NCI-H2171 (cell line): ENCODE results near the gene RCC1.
"Not testable (repeated sequence)": the region's sequence is repeated elsewhere in the genome, so short reads cannot be mapped to it uniquely, and the experiment has no call there.

ENCODE experiments used
- DNase-seq: peaks from one replicate; lab custom pipeline; 2025; lab: John Stamatoyannopoulos, UW

The RCC1 gene

DNA sequence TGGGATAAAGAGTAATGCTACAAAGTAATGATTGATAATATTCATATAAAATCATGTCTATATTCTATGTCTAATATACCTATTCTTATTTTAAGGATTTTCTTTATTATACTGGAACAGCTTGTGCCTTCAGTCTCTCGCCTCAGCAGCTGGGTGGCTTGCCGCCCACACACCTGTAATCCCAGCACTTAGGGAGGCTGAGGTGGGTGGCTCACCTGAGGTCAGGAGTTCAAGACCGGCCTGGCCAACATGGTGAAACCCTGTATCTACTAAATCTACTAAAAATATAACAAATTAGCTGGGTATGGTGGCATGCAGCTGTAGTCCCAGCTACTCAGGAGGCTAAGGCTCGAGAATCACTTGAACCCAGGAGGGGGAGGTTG lies 39.4 kb downstream of the RCC1 start:
- no peak for DNase-seq

- no peak for DNase-seq
Measured at GRCh38 chr1:28548318-28548717, 42.5 kb downstream of the RCC1 start.

DNA sequence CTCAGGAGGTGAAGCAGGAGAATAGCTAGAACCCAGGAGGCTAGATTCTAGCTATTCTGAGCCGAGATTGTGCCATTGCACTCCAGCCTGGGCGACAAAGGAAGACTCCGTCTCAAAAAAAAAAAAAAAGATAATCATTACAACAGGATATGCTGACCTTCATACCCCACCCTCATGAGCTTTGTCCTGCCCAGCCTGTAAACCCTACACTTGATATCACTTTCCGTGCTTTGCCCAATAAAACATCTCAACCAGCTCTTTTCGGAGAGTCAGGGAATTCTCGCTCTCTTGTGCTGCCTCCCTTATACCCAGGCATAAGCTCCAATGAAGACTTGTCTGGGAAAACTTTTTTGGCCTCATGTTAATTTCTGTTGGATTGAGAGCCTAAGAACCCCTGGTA lies 45.5 kb downstream of the RCC1 start:
- no peak for DNase-seq

DNA sequence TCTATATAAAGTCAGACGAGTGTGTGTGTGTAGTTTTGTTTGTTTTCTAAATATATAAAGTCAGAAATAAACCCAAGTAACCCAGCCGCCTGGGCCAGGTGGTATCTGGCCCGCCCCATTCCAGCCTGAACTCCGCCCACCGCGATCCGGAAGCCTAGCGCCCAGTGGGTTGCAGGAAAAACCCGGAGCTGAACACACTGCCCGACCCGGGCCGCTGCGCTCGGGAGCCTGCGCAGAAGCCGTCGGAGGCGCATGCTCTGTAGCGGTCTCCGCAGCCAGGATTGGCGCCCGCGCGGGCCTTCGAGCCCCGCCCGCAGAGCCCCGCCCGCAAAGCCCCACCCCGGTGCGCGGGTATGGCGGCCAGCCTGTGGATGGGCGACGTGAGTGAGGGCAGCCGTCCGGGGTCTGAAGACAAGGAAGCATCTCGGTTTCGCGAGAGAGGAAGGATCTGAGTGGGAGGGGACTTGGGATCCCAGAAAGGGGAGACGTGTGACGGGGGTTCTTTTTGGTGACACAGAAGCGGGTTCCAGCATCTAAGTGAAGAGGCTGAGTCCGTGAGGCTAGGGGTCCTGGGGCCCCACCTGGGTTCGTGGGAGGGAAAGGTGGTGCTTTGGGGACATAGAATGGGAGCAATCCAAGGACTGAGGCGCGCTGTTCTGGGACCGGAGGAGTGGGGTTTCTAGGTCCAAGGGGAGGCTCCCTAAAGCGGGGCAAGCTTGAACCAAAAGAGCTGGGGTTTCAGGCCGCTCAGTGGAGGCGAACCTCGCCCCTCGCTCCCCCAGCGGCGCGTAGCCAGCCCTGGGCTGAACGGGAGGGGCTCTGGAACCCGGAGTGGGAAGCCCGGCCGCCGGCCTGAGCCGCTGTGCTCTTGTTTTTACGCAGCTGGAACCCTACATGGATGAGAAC lies 47.2 kb downstream of the RCC1 start, which contains the start of gene TRNAU1AP:
Gene TRNAU1AP, plus strand, starts transcription at position 328 of the 906 bp plus-strand sequence. Its CDS starts 26 bp downstream, at position 354.
- peak; percentile 92 for DNase-seq

DNA sequence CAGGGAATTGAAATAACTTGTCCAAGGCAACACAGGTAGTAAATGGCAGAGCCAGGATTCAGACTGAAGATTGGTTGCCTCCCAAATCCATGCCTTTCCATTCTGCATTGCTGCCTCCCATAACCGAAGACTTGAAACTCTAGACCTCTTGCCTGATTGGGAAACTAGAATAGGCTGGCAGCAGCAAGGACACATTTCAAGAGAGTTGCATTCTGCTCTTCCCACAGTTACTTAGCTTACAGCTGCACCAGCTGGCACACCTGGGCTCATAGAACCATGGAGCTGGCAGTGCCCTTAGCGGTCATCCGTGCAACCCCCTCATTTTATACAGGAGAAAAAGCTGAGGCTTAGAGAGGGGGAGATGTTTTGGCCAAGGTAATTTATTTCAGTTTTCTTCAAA lies 55.0 kb downstream of the RCC1 start:
- DNase-seq = no peak

DNA sequence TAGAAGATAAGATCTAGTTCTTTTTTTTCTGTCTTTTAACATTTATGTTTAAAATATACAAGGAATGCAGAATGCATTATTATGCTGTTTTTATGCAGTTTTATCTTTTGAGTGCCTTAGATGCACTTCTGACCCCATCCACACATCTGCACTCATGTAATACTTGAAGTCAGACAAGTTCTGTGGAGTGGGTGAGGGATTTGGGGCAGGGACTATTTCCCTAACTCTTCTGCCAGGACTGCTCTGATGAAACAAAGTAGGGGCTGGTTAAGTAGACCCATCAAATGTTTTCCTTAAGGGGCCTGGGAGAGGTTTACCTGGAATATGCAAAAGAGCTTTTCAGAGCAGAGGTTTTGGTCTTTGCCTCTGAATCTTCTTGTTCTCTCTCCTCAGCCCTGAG lies 58.5 kb downstream of the RCC1 start:
- no peak for DNase-seq

DNA sequence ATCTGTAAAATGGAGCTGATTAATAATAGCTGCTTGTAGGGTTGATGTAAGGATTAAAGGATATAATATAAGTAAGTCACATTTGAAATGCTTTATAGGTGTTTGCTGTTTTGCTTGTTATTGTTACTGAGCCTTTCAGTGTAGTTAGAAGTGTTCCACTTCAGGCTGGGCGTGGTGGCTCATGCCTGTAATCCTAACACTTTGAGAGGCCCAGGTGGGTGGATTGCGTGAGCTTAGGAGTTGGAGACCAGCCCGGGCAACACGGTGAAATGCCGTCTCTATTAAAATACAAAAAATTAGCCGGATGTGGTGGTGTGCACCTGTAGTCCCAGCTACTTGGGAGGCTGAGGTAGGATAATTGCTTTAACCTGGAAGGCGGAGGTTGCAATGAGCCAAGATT lies 59.2 kb downstream of the RCC1 start:
- DNase-seq = no peak

DNA sequence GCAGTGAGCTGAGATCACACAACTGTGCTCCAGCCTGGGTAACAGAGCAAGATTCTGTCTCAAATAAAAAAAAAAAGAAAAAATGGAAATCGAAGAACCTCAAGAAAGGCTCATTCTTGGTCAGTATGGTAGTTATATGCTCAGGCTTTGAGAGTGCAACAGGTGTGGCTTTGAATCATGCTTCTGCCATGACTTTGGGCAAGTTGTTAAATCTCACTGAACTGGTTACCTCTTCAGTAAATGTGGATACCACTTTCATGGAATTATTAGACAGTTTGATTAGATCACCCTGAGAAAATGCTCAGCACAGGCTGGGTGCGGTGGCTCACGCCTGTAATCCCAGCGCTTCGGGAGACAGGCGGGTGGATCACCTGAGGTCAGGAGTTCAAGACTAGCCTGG lies 59.9 kb downstream of the RCC1 start:
- no peak for DNase-seq

DNA sequence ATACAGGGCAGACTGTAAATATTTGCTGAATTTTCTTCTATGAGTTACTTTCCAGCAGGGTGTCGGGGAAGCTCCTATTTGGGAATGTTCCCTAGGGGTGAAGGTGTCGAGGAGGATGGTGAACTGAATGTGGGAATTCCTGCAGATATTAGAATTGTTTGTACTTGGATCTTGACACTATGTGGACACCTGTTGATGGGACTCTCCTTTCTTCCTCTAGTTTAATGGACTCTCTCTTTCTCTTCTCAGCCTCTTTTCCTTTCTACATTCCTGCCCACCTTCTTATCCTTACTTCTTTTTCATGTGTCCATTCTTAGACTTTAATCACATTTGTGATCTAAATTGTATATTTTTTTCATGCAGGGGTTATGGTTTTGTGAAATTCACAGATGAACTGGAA lies 61.1 kb downstream of the RCC1 start:
- no peak for DNase-seq

- no peak for DNase-seq
Measured at GRCh38 chr1:28571911-28572310, 66.1 kb downstream of the RCC1 start.

DNA sequence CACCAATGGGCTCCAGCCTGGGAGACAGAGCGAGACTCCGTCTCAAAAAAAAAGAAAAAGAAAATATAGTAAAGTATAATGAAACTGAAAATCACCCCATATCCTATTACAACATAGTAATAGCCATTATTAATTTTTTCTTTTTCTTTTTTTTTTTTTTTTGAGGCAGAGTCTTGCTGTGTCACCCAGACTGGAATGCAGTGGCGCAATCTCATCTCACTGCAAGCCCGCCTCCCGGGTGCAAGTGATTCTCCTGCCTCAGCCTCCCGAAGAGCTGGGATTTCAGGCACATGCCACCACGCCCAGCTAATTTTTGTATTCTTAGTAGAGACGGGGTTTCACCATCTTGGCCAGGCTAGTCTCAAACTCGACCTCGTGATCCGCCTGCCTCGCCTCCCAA lies 67.0 kb downstream of the RCC1 start:
- not testable (repeated sequence) for DNase-seq

DNA sequence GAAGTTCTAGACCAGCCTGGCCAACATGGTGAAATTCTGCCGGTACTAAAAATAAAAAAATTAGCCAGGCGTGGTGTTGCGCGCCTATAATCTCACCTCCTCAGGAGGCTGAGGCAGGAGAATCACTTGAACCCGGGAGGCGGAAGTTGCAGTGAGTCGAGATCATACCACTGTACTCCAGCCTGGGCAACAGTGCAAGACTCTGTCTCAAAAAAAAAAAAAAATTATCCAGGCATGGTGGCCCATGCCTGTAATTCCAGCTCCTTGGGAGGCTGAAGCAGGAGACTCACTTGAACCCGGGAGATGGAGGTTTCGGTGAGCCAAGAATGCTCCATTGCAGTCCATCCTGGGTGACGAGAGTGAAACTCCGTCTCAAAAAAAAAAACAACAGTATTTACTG lies 67.7 kb downstream of the RCC1 start:
- no peak for DNase-seq

GRCh38 chr1:28577052-28577678 lies 71.3 kb downstream of the RCC1 start:
- DNase-seq = no peak

GRCh38 chr1:28577738-28578536 lies 72.1 kb downstream of the RCC1 start:
- no peak for DNase-seq

DNA sequence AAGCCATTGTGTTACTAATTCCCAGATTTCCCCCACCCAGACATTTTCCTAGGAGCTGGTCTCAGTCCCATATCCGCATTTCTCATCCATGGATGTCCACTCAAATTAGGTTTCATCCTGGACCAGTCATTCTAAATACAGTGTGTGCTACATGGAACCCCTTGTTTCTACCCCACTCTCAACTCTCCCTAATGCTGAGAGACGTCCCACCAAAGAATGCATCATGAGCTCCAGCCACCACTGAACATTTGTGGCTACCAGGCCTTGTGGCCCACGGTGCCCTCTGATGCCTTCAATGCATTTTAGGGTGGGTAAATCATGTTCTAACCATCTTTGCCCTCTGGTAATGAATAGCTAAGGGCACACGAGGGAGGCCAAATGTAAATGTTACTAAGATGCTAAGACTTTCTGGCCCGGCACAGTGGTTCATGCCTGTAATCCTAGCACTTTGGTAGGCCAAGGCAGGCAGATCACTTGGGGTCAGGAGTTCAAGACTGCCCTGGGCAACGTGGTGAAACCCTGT lies 72.9 kb downstream of the RCC1 start:
- DNase-seq = no peak

GRCh38 chr1:28579401-28579800 lies 73.6 kb downstream of the RCC1 start:
- DNase-seq = no peak

DNA sequence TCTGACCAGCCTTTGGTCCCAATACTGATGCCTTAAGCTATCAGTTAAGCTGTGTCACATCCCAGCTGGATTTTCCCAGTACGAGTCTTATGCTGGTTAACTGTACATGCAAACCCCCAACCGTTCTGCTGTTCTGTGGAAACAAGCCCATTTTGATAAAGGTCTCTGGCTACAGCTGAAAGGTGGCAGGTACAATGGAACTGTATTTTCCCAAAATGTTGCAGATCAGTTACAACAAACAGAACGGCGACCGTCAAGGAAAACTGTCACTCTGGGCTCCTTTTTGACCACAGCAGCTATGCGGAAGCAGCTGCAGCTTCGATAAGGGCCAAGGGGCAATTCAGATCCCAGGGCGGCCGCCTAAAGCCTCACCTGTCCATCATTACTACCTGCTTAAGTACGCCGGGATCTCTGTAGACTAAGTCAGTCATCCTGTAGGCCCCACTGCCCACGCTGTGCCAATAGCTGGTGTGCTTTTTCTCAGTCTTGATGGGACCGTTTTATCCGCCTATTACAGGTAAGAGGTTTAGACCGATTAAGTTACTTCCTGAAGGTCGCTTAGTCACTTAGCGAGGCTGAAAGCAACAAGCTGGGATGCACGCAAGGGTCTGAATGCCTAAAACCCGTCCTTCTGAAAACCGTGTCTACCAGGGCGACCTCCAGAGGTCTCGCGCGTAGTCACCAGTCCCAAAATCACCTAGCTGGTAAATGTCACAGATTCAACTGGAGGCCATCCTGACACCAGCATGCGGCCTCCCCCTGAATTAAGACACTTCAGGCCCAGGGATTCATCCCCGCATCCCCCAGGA lies 75.1 kb downstream of the RCC1 start:
- no peak for DNase-seq

DNA sequence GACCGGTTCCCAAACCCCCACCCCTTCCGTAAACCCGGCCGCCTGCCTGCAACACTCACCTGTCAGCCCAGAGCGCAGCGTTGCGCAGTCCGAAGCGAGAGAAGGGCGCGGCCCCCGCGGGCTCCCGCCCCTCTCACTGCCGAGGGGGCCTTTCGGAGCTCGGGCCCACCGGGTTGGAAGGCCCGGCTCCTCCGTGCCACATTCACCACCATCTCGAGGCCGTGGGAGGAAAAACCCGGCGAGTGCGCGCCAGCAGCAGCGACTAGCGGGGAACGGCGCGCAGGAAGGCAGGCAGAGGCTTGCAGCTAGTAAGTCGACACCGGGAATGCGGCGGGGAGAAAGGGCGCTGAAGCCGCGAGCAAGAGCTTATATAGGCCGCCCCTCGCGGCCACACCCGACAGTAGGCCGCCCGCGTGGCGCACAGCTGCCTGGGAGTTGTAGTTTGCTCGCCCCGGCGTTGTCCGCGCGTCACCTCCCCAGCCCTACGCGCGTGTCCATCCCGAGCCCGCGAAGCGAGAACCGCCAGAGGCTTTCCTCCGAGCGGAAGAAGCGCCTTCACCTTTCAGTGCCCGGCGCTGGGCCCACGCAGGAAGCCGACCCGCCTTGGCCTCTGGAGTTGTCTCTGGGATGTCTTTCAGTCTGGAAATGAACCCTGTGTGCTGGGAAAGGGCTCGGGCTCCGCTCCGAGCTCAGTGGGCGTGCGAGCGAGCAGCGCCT lies 75.8 kb downstream of the RCC1 start:
- DNase-seq = peak; percentile 94

- no peak for DNase-seq
Measured at GRCh38 chr1:28582248-28582615, 76.4 kb downstream of the RCC1 start.

DNA sequence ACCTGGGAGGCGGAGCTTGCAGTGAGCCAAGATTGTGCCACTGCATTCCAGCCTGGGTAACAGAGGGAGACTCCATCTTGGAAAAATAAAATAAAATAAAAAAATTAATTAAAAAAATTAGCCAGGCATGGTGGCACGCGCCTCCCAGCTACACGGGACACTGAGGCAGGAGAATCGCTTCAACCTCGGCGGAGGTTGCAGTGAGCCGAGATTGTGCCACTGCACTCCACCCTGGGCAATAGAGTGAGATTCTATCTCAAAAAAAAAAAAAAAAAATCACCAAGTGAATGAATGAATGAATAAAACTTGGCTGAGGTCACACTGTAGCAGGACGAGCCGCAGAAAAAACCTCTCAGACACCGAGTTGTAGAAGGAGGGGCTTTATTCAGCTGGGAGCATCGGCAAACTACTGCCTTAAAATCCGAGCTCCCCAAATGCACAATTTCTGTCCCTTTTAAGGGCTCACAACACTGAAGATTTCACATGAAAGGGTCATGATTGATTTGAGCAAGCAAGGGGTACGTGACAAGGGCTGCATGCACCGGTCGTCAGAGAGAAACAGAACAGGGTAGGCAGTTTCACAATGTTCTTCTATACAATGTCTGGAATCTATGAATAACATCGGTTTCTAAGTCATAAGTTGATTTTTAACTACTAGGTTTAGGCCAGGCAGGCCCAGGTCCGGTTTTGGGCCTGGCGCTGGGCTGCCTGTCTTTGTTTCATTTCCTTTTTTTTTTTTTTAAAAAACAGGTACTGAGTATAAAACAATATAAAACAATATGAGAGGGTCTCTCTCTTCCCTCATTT lies 80.9 kb downstream of the RCC1 start:
- not testable (repeated sequence) for DNase-seq
